HG03354 (cell line): Measurements from ENCODE around the gene PCDHA8.
"Not testable (repeated sequence)": the region's sequence is repeated elsewhere in the genome, so short reads cannot be mapped to it uniquely, and the experiment has no call there.

ENCODE experiments used
- ATAC-seq: cut with Tn5 transposase; IDR thresholded peaks from one replicate; pipeline ENCODE4 v1.9.1; 2021; ENCODE audit warnings: mild to moderate bottlenecking; ENCODE audit not compliant: unreplicated experiment, poor library complexity, severe bottlenecking

The PCDHA8 gene, protein sequence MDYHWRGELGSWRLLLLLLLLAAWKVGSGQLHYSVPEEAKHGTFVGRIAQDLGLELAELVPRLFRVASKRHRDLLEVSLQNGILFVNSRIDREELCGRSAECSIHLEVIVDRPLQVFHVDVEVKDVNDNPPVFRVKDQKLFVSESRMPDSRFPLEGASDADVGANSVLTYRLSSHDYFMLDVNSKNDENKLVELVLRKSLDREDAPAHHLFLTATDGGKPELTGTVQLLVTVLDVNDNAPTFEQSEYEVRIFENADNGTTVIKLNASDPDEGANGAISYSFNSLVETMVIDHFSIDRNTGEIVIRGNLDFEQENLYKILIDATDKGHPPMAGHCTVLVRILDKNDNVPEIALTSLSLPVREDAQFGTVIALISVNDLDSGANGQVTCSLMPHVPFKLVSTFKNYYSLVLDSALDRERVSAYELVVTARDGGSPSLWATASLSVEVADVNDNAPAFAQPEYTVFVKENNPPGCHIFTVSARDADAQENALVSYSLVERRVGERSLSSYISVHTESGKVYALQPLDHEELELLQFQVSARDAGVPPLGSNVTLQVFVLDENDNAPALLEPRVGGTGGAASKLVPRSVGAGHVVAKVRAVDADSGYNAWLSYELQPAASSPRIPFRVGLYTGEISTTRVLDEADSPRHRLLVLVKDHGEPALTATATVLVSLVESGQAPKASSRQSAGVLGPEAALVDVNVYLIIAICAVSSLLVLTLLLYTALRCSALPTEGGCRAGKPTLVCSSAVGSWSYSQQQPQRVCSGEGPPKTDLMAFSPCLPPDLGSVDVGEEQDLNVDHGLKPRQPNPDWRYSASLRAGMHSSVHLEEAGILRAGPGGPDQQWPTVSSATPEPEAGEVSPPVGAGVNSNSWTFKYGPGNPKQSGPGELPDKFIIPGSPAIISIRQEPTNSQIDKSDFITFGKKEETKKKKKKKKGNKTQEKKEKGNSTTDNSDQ

DNA sequence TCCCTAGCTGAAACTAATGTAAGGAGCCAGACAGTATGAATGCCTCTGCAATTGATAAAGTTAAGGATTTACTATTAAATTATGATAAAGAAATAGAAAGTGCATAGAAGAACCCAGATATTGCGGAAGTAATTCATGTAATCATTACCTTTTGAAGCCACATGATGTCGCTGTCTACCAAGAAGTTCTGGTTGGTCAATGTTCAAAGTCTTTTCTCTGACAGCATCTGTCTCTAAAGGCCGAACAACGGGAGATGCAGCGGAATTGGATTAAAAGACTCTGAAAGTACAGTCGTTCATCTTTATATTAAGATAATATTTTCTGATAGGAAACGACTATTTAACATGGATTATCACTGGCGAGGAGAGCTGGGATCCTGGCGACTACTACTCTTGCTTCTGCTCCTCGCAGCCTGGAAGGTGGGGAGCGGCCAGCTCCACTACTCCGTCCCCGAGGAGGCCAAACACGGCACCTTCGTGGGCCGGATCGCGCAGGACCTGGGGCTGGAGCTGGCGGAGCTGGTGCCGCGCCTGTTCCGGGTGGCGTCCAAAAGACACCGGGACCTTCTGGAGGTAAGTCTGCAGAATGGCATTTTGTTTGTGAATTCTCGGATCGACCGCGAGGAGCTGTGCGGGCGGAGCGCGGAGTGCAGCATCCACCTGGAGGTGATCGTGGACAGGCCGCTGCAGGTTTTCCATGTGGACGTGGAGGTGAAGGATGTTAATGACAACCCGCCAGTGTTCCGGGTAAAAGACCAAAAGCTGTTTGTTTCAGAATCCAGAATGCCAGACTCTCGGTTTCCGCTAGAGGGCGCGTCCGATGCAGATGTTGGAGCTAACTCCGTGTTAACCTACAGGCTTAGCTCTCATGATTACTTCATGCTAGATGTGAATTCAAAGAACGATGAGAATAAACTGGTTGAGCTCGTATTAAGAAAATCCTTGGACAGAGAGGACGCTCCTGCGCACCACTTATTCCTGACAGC, at the start of gene PCDHA8:
TSS of gene PCDHA8 (plus strand) at position 210 of the 985 bp plus-strand sequence. CDS start at position 345, 135 bp downstream.
- ATAC-seq = no peak

DNA sequence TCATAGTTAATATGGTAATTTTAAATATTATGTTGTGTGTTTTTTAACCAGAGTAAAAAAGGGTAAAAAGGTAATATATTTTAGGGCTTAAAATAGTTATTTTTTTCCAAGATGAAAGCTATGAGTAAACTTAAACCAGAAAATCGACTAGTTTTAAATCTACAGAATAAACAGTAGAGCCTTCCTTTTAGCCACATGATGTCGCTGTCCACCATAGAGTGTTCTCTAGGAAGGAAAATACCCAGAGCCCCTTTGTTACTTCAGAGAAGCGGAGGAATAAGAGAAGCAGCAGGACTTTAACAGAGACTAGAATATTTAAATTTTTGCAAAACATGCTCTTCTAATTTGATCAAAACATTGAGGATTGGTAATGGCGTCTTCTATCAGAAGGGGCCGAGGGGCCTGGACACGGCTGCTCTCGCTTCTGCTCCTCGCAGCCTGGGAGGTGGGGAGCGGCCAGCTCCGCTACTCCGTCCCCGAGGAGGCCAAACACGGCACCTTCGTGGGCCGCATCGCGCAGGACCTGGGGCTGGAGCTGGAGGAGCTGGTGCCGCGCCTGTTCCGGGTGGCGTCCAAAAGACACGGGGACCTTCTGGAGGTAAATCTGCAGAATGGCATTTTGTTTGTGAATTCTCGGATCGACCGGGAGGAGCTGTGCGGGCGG, 46.3 kb upstream of the PCDHA8 start, which contains the start of gene PCDHA2:
TSS of gene PCDHA2 (plus strand) at position 258 of the 664 bp plus-strand sequence.
- ATAC-seq = no peak

DNA sequence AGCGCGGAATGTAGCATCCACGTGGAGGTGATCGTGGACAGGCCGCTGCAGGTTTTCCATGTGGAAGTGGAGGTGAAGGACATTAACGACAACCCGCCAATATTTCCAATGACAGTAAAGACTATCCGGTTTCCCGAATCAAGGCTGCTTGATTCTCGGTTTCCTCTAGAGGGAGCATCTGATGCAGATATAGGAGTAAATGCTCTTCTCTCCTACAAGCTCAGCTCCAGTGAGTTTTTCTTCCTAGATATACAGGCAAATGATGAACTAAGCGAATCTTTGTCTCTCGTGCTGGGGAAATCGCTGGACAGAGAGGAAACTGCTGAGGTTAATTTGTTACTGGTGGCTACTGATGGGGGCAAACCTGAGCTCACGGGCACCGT, 45.7 kb upstream of the PCDHA8 start:
- no peak for ATAC-seq

DNA sequence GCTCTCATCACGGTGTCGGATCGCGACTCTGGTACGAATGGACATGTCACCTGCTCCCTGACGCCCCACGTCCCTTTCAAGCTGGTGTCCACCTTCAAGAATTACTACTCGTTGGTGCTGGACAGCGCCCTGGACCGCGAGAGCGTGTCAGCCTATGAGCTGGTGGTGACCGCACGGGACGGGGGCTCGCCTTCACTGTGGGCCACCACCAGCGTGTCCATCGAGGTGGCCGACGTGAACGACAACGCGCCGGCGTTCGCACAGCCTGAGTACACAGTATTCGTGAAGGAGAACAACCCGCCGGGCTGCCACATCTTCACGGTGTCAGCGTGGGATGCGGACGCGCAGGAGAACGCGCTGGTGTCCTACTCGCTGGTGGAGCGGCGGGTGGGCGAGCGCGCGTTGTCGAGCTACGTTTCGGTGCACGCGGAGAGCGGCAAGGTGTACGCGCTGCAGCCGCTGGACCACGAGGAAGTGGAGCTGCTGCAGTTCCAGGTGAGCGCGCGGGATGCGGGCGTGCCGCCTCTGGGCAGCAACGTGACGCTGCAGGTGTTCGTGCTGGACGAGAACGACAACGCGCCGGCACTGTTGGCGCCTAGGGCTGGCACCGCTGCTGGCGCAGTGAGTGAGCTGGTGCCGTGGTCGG, 44.8 kb upstream of the PCDHA8 start:
- ATAC-seq = not testable (repeated sequence)

DNA sequence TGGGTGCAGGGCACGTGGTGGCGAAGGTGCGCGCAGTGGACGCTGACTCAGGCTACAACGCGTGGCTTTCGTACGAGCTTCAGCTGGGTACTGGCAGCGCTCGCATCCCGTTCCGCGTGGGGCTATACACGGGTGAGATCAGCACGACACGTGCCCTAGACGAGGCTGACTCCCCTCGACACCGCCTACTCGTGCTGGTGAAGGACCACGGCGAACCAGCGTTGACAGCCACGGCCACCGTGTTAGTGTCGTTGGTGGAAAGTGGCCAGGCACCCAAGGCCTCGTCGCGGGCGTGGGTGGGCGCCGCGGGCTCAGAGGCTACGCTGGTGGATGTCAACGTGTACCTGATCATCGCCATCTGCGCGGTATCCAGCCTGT, 44.3 kb upstream of the PCDHA8 start:
- ATAC-seq = no peak

DNA sequence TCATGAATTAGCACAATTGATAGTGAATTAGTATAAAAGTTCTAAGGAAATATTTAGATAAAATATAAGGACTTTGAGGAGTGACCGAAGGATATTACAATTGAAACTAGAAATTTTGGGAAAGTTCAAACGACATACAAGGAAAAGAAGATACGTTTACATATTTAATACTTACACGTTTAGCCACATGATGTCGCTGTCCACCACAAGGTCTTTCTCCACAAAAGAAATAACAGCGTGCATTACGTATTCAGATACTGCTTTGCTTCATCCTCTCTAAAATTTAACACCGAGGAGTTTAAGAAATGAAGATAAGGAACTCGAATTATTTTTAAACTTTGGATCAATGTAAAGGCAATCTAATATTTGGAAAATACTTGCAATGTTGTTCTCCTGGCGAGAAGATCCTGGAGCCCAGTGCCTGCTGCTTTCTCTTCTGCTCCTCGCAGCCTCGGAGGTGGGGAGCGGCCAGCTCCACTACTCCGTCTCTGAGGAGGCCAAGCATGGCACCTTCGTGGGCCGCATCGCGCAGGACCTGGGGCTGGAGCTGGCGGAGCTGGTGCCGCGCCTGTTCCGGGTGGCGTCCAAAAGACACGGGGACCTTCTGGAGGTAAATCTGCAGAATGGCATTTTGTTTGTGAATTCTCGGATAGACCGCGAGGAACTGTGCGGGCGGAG, 40.0 kb upstream of the PCDHA8 start, which contains the start of gene PCDHA3:
TSS of gene PCDHA3 (plus strand) at position 242 of the 678 bp plus-strand sequence.
- ATAC-seq = no peak

DNA sequence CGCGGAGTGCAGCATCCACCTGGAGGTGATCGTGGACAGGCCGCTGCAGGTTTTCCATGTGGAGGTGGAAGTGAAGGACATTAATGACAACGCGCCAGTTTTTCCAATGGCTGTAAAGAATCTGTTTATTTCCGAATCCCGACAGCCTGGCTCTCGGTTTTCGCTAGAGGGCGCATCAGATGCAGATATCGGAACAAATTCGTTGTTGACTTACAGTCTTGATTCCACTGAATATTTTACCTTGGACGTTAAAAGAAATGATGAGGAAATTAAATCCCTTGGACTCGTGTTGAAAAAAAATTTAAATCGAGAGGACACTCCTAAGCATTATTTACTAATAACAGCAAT, 39.5 kb upstream of the PCDHA8 start:
- no peak for ATAC-seq

DNA sequence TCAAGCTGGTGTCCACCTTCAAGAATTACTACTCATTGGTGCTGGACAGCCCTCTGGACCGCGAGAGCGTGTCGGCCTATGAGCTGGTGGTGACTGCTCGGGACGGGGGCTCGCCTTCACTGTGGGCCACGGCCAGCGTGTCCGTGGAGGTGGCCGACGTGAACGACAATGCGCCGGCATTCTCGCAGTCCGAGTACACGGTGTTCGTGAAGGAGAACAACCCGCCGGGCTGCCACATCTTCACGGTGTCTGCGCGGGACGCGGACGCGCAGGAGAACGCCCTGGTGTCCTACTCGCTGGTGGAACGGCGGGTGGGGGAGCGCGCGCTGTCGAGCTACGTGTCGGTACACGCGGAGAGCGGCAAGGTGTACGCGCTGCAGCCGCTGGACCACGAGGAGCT, 38.6 kb upstream of the PCDHA8 start:
- ATAC-seq = not testable (repeated sequence)

DNA sequence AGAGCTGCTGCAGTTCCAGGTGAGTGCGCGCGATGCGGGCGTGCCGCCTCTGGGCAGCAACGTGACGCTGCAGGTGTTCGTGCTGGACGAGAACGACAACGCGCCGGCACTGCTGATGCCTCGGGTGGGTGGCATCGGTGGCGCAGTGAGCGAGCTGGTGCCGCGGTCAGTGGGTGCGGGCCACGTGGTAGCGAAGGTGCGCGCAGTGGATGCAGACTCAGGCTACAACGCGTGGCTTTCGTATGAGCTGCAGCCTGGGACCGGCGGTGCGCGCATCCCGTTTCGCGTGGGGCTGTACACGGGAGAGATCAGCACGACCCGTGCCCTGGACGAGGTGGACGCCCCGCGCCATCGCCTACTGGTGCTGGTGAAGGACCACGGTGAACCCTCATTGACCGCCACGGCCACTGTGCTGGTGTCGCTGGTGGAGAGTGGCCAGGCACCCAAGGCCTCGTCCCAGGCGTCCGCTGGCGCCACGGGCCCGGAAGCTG, 38.2 kb upstream of the PCDHA8 start:
- ATAC-seq = no peak

DNA sequence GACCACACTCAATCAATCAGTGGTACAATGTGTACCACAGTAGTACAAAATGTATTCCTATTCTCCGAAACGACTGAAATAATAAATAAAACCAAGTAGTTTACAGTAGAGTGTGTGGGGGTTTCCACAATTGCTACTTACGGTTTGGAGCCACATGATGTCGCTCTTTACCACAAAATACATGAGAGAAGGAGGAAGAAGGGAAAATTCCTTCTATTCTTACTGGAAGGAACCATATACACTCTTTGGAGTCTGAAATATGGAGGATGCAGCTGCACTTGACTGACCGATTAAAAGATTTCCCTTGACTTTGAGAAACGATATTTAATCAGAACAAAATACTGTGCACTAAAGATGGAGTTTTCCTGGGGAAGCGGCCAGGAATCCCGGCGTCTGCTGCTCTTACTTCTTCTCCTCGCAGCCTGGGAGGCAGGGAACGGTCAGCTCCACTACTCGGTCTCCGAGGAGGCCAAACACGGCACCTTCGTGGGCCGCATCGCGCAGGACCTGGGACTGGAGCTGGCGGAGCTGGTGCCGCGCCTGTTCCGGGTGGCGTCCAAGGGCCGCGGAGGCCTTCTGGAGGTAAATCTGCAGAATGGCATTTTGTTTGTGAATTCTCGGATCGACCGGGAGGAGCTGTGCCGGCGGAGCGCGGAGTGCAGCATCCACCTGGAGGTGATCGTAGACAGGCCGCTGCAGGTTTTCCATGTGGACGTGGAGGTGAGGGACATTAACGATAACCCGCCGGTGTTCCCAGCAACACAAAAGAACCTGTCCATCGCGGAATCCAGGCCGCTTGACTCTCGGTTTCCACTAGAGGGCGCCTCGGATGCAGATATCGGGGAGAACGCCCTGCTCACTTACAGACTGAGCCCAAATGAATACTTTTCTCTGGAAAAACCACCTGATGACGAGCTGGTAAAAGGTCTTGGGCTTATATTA, 33.9 kb upstream of the PCDHA8 start, which contains the start of gene PCDHA4:
TSS of gene PCDHA4 (plus strand) at position 235 of the 942 bp plus-strand sequence.
- ATAC-seq = no peak

DNA sequence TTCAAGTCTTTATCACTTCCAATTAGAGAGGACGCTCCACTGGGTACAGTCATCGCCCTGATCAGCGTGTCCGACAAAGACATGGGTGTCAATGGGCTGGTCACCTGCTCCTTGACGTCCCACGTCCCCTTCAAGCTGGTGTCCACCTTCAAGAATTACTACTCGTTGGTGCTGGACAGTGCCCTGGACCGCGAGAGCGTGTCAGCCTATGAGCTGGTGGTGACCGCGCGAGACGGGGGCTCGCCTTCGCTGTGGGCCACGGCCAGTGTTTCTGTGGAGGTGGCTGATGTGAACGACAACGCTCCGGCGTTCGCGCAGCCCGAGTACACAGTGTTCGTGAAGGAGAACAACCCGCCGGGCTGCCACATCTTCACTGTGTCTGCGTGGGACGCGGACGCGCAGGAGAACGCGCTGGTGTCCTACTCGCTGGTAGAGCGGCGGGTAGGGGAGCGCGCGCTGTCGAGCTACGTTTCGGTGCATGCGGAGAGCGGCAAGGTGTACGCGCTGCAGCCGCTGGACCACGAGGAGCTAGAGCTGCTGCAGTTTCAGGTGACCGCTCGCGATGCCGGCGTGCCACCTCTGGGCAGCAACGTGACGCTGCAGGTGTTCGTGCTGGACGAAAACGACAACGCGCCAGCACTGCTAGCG, 32.6 kb upstream of the PCDHA8 start:
- ATAC-seq = not testable (repeated sequence)

DNA sequence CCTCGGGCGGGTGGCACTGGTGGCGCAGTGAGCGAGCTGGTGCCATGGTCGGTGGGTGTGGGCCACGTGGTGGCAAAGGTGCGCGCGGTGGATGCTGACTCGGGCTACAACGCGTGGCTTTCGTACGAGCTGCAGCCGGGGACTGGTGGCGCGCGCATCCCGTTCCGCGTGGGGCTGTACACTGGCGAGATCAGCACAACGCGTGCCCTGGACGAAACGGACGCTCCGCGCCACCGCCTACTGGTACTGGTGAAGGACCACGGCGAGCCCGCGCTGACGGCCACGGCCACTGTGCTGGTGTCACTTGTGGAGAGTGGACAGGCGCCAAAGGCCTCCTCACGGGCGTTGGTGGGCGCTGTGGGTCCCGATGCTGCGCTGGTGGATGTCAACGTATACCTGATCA, 32.1 kb upstream of the PCDHA8 start:
- ATAC-seq = no peak

DNA sequence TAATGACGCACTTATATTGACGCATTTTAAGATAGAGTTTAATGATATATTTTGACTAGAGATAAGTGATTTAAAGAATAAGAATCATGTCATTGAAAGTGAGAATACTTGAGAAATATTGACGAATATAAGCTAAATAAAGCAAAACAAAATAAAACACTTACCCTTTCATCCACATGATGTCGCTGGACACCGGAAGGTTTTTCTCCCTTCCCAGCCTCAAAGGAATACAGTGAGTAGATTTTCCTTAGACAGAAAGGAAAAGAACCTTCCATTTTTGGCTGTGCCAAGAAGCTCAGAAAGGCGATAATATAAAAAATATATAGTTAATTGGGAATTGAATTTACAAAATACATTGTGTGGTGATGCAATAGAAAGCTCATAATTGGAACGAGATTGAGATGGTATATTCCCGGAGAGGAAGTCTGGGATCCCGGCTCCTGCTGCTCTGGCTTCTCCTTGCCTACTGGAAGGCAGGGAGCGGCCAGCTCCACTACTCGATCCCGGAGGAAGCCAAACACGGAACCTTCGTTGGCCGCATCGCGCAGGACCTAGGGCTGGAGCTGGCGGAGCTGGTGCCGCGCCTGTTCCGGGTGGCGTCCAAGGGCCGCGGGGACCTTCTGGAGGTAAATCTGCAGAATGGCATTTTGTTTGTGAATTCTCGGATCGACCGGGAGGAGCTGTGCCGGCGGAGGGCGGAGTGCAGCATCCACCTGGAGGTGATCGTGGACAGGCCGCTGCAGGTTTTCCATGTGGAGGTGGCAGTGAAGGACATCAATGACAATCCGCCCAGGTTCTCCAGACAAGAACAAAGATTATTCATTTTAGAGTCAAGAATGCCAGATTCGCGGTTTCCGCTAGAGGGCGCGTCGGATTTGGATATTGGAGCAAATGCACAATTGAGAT, 19.4 kb upstream of the PCDHA8 start, which contains the start of gene PCDHA5:
TSS of gene PCDHA5 (plus strand) at position 239 of the 906 bp plus-strand sequence.
- no peak for ATAC-seq

DNA sequence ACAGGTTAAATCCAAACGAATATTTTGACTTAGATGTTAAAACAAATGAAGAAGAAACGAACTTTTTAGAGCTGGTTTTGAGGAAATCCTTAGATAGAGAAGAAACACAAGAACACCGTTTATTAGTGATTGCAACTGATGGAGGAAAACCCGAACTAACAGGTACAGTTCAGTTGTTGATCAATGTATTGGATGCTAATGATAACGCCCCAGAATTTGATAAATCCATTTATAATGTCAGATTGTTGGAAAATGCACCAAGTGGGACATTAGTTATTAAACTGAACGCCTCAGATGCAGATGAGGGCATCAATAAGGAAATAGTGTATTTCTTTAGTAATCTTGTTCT, 18.7 kb upstream of the PCDHA8 start:
- ATAC-seq = no peak

DNA sequence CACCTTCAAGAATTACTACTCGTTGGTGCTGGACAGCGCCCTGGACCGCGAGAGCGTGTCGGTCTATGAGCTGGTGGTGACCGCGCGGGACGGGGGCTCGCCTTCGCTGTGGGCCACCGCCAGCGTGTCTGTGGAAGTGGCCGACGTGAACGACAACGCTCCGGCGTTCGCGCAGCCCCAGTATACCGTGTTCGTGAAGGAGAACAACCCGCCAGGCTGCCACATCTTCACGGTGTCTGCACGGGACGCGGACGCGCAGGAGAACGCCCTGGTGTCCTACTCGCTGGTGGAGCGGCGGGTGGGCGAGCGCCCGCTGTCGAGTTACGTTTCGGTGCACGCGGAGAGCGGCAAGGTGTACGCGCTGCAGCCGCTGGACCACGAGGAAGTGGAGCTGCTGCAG, 18.0 kb upstream of the PCDHA8 start:
- not testable (repeated sequence) for ATAC-seq
